Esophagus squamous epithelium (tissue), 5 donors: ENCODE results near the gene BPIFB1. TPM values are rescaled to one million over a fixed set of nuclear protein-coding genes. Genes with fewer than 3 reads are reported as not detected.

Experiments
- DNase-seq: peaks from one replicate; lab custom pipeline; 2025; lab: John Stamatoyannopoulos, UW
- H3K27ac ChIP-seq, 4 donors: fragments of 200-600 bp; sonication (generic); one replicate each; pipeline ENCODE4 v1.5.1; 2016 to 2019; ENCODE audit warnings: mild to moderate bottlenecking in 1 of 4
- H3K27me3 ChIP-seq, 4 donors: fragments of 200-600 bp; sonication (generic); 1 replicate in 3 of 4; 2 replicates in 1 of 4; pipeline versions ENCODE4 v1.5.1 to v1.6.0; 2017 to 2021; ENCODE audit warnings: antibody characterized with exemption in 1 of 4
- H3K36me3 ChIP-seq, 3 donors: fragments of 200-600 bp; sonication (generic); one replicate each; pipeline ENCODE4 v1.5.1; 2016 to 2019
- H3K4me1 ChIP-seq, 3 donors: fragments of 200-600 bp; sonication (generic); one replicate each; pipeline ENCODE4 v1.5.1; 2017 to 2019
- H3K4me3 ChIP-seq, 4 donors: fragments of 200-600 bp; sonication (generic); 1 replicate in 3 of 4; 2 replicates in 1 of 4; pipeline ENCODE4 v1.5.1; 2016 to 2019; ENCODE audit warnings: mild to moderate bottlenecking in 2 of 4, moderate library complexity in 1 of 4
- H3K9me3 ChIP-seq, 3 donors: fragments of 200-600 bp; sonication (generic); one replicate each; pipeline ENCODE4 v1.5.1; 2016 to 2019
- POLR2A ChIP-seq, 4 donors: fragments of 450-650 bp; IDR thresholded peaks; one replicate each; pipeline ENCODE4 v1.6.1; 2017; ENCODE audit warnings: antibody characterized with exemption in 4 of 4, mild to moderate bottlenecking in 4 of 4, moderate library complexity in 3 of 4
- WGBS, 2 donors: methylation state at CpG; one replicate each; pipeline ENCODE4 v1.1.5; 2018; 5-methylcytosine and 5-hydroxymethylcytosine counted together
- intact Hi-C: fragments of 100-400 bp; cut with DNase I; formaldehyde crosslinking; loops from one replicate; pipeline ENCODE4 v1.15.0; 2022
- total RNA-seq, 4 donors: library from RNA; depleted of rRNA; stranded (reverse); fragments of >200 nt; gene quantifications; one replicate each; pipeline ENCODE4 v1.1.0, GENCODE V29; 2016
- TF ChIP-seq, protein P1 (sequence below), 6 experiments: fragments of 450-650 bp in 4 of 6; fragments of 200-600 bp in 2 of 6; sonication (generic) in 2 of 6; IDR thresholded peaks; one replicate each; pipeline ENCODE4 v1.5.1; 2016 to 2019; ENCODE audit warnings: antibody characterized with exemption in 6 of 6, mild to moderate bottlenecking in 4 of 6, moderate library complexity in 4 of 6
- donor health status: DM: yes; HTN: yes; CAD: no.

The BPIFB1 gene
- total RNA-seq, 4 donors from 2014 or later = 0.38 to 99.4 (median 4.3) TPM; not detected in 1

DNA sequence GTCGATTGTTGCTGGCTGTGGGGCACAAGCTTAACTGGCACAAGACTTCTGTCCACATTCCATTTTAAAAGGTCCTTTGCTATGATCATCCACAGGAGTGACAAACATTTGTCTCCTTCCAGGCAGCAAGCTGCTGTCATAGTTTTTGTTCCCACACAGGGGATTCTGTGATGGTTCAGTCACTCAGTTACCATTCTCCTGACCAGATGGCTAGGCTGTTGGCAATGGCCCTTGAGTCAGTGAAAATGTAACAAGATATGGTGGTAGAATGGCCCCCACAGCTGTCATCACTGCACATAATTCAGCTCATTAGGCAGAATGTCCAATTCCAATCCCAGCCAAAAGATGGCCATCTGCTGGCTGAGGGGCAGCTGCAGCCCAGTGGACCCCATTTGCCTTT is 33.6 kb upstream of the BPIFB1 start:
- H3K9me3 ChIP-seq = no peaks in the 10 kb centered on the region
- no peak overlapping the region for H3K4me3 ChIP-seq
- DNase-seq = no peak
- whole genome bisulfite sequencing, 2 donors = 89 to 100% methylated on average over 1 of the region's 1 CpG
- no peaks in the 10 kb centered on the region for H3K27me3 ChIP-seq
- no peaks in the 10 kb centered on the region for H3K36me3 ChIP-seq
- intact Hi-C loops = no loop called here
- TF ChIP-seq, protein P1, sequence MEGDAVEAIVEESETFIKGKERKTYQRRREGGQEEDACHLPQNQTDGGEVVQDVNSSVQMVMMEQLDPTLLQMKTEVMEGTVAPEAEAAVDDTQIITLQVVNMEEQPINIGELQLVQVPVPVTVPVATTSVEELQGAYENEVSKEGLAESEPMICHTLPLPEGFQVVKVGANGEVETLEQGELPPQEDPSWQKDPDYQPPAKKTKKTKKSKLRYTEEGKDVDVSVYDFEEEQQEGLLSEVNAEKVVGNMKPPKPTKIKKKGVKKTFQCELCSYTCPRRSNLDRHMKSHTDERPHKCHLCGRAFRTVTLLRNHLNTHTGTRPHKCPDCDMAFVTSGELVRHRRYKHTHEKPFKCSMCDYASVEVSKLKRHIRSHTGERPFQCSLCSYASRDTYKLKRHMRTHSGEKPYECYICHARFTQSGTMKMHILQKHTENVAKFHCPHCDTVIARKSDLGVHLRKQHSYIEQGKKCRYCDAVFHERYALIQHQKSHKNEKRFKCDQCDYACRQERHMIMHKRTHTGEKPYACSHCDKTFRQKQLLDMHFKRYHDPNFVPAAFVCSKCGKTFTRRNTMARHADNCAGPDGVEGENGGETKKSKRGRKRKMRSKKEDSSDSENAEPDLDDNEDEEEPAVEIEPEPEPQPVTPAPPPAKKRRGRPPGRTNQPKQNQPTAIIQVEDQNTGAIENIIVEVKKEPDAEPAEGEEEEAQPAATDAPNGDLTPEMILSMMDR (IDR thresholded peaks at IDR 0.05) = no peak
- no peak for TF ChIP-seq POLR2A (IDR thresholded peaks at IDR 0.05)
- no peaks in the 10 kb centered on the region for H3K4me1 ChIP-seq
- no peak overlapping the region for H3K27ac ChIP-seq

DNA sequence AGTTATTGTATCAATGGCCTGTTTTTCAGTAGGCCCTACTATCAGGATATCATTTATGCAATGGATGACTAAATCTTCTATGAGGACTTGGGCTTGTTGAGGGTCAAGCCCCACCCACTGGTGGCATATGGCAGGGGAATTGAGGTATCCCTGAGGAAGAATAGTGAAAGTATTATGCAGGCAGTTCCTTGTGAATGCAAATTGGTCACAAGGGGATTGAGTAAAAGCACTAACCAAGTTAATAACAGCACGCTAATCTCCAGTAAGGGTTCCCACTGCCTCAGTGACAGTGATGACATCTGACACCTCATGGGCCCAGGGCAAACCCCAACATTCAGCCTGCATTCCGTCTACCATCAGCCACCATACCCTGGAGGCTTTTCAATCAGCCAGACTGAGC is 32.3 kb upstream of the BPIFB1 start:
- Histone ChIP-seq H3K4me1 (no peaks in the 10 kb centered on the region), H3K27ac (no peak overlapping the region), H3K36me3 (no peaks in the 10 kb centered on the region), H3K27me3 (peaks cover 0 to 3% (median 0%) of the 10 kb centered on the region in 4 donors), H3K9me3 (no peaks in the 10 kb centered on the region), H3K4me3 (no peak overlapping the region)
- WGBS, 2 donors = 52 to 61% methylated on average over 2 of the region's 2 CpGs
- TF ChIP-seq, protein P1 (IDR thresholded peaks at IDR 0.05) = no peak
- TF ChIP-seq POLR2A (IDR thresholded peaks at IDR 0.05) = no peak
- intact Hi-C loops = no loop called here
- no peak for DNase-seq

DNA sequence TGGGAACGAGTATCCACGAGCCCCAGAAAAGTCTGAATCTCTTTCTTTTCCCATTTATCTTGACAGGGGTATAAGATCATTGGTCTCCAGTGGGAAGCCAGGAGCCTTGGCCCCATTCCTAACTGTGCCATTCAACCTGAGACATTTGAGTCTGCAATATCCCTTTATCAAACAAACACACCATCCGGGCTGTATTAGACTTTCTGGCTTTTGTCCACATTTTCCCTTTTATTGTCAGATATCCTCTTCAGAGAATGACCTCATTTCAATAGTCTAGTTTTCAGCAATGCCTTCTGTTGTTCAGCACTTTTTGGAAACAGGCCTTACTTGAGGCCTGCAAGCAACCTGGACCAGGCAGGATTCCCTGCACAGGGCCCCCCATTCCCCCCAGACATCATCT is 31.5 kb upstream of the BPIFB1 start:
- DNase-seq = no peak
- Histone ChIP-seq H3K36me3 (no peaks in the 10 kb centered on the region), H3K4me1 (no peaks in the 10 kb centered on the region), H3K27me3 (peaks cover 0 to 6% (median 0%) of the 10 kb centered on the region in 4 donors), H3K4me3 (no peak overlapping the region), H3K27ac (no peak overlapping the region), H3K9me3 (no peaks in the 10 kb centered on the region)
- intact Hi-C loops = no loop called here
- no peak for TF ChIP-seq POLR2A (IDR thresholded peaks at IDR 0.05)
- TF ChIP-seq, protein P1 (IDR thresholded peaks at IDR 0.05) = no peak
- WGBS, 2 donors = 51 to 66% methylated on average over 3 of the region's 3 CpGs

DNA sequence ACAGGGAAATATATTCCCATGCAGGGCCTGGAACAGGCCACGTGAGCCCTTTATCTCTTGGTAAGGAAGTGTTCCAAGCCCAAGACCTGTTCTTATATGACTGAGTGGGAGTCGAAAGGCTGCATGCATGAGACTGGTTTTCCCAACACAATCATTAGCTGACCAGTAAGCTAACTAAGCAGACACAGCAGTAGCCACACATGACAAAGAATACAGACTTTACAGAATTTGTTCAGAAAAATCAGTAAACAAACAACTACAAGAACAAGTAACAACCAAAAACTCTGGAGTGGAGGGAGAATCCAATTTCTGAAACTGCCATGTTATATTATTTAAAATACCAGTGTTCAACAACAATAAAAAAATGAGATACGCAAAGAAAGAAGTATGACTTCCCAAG is 30.6 kb upstream of the BPIFB1 start:
- Histone ChIP-seq H3K36me3 (no peaks in the 10 kb centered on the region), H3K9me3 (no peaks in the 10 kb centered on the region), H3K27ac (no peak overlapping the region), H3K4me1 (no peaks in the 10 kb centered on the region), H3K4me3 (no peak overlapping the region), H3K27me3 (peaks cover 0 to 16% (median 0%) of the 10 kb centered on the region in 4 donors)
- intact Hi-C loops = no loop called here
- no peak for TF ChIP-seq POLR2A (IDR thresholded peaks at IDR 0.05)
- TF ChIP-seq, protein P1 (IDR thresholded peaks at IDR 0.05) = no peak
- DNase-seq = no peak
- WGBS, 2 donors = 80 to 84% methylated on average over 3 of the region's 3 CpGs

DNA sequence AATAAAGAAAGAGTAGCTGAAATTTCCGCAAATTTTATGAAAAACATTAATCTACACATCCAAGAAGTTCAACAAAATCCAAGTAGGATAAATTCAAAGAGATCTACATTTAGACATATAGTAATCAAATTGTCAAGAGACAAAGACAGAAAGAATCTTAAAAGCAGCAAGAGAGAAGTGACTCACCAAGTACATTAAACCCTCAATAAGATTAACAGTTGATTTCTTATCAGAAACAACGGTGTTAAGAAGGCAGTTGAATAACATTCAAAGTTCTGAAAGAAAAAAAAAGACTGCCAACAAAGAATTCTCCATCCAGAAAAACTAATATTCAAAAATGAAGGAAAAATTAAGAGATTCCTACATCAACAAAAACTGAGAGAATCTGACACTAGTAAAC is 28.0 kb upstream of the BPIFB1 start:
- Histone ChIP-seq H3K36me3 (no peaks in the 10 kb centered on the region), H3K27ac (no peak overlapping the region), H3K9me3 (no peaks in the 10 kb centered on the region), H3K27me3 (peaks cover 0 to 31% (median 0%) of the 10 kb centered on the region in 4 donors), H3K4me1 (no peaks in the 10 kb centered on the region), H3K4me3 (no peak overlapping the region)
- intact Hi-C loops = no loop called here
- 56 to 58% methylated on average over 2 of the region's 2 CpGs for WGBS, 2 donors
- no peak for TF ChIP-seq POLR2A (IDR thresholded peaks at IDR 0.05)
- TF ChIP-seq, protein P1 (IDR thresholded peaks at IDR 0.05) = no peak
- no peak for DNase-seq
